Trophoblast cell (in vitro differentiated cells and primary cell): ENCODE results near the gene SOX30.
"Not testable (repeated sequence)": the region's sequence is repeated elsewhere in the genome, so short reads cannot be mapped to it uniquely, and the experiment has no call there.

Source experiments
- DNase-seq, 2 donors: peaks; one replicate each; pipeline ENCODE4 v3.0.0-alpha.2; 2016
- H2AFZ ChIP-seq: 2 replicates; pipeline ENCODE4 v1.6.1; 2013; ENCODE audit warnings: low read length, moderate library complexity, mild to moderate bottlenecking; ENCODE audit not compliant: insufficient read depth, poor library complexity
- H2AK5ac ChIP-seq: 2 replicates; pipeline ENCODE4 v1.6.1; 2013; ENCODE audit warnings: mild to moderate bottlenecking, low read length
- H2BK120ac ChIP-seq: 2 replicates; pipeline ENCODE4 v1.6.1; 2013; ENCODE audit warnings: low read length, mild to moderate bottlenecking, moderate library complexity; ENCODE audit not compliant: insufficient read depth, poor library complexity
- H2BK12ac ChIP-seq: 2 replicates; pipeline ENCODE4 v1.6.1; 2013; ENCODE audit warnings: mild to moderate bottlenecking, low read length, moderate library complexity
- H2BK5ac ChIP-seq: 2 replicates; pipeline ENCODE4 v1.6.1; 2013; ENCODE audit warnings: low read length, low read depth, moderate library complexity, mild to moderate bottlenecking; ENCODE audit not compliant: poor library complexity
- H3K14ac ChIP-seq: 2 replicates; pipeline ENCODE4 v1.6.1; 2013; ENCODE audit warnings: mild to moderate bottlenecking, low read length
- H3K18ac ChIP-seq: 2 replicates; pipeline ENCODE4 v1.6.1; 2013; ENCODE audit warnings: mild to moderate bottlenecking, low read length
- H3K23ac ChIP-seq: 2 replicates; pipeline ENCODE4 v1.6.1; 2013; ENCODE audit warnings: low read length
- H3K27ac ChIP-seq: 2 replicates; pipeline ENCODE4 v1.5.1; 2013; ENCODE audit warnings: low read depth, mild to moderate bottlenecking, inconsistent platforms, low read length, moderate library complexity
- H3K27me3 ChIP-seq: 2 replicates; pipeline ENCODE4 v1.6.1; 2013; ENCODE audit warnings: inconsistent platforms, mild to moderate bottlenecking, low read length, moderate library complexity; ENCODE audit not compliant: insufficient read depth
- H3K36me3 ChIP-seq, 2 experiments: 1 replicate in 1 of 2; 2 replicates in 1 of 2; pipeline ENCODE4 v1.6.1; 2013; ENCODE audit warnings: low read length in 2 of 2, mild to moderate bottlenecking in 2 of 2, moderate library complexity in 1 of 2; ENCODE audit not compliant: insufficient read depth in 2 of 2, control insufficient read depth in 1 of 2
- H3K4ac ChIP-seq: 2 replicates; pipeline ENCODE4 v1.6.1; 2013; ENCODE audit warnings: low read depth, mild to moderate bottlenecking, low read length, moderate library complexity
- H3K4me1 ChIP-seq, 2 experiments: 1 replicate in 1 of 2; 2 replicates in 1 of 2; pipeline ENCODE4 v1.6.1; 2013; ENCODE audit warnings: low read length in 2 of 2, mild to moderate bottlenecking in 2 of 2, moderate library complexity in 1 of 2; ENCODE audit not compliant: insufficient read depth in 2 of 2, control insufficient read depth in 1 of 2
- H3K4me2 ChIP-seq: 2 replicates; pipeline ENCODE4 v1.6.1; 2013; ENCODE audit warnings: inconsistent platforms, mild to moderate bottlenecking, low read length, moderate library complexity
- H3K4me3 ChIP-seq: 2 replicates; pipeline ENCODE4 v1.5.1; 2013; ENCODE audit warnings: mild to moderate bottlenecking, low read depth, low read length, inconsistent platforms
- H3K79me1 ChIP-seq: one replicate; pipeline ENCODE4 v1.6.1; 2013; ENCODE audit warnings: low read length
- H3K79me2 ChIP-seq: 2 replicates; pipeline ENCODE4 v1.6.1; 2013; ENCODE audit warnings: low read length, mild to moderate bottlenecking; ENCODE audit not compliant: control insufficient read depth, insufficient read depth, poor library complexity
- H3K9ac ChIP-seq: 2 replicates; pipeline ENCODE4 v1.6.1; 2013; ENCODE audit warnings: mild to moderate bottlenecking, low read length
- H3K9me3 ChIP-seq: 2 replicates; pipeline ENCODE4 v1.6.1; 2013; ENCODE audit warnings: low read depth, mild to moderate bottlenecking, control low read depth, inconsistent platforms, low read length; ENCODE audit not compliant: insufficient read depth
- H4K12ac ChIP-seq: 2 replicates; pipeline ENCODE4 v1.6.1; 2013; ENCODE audit warnings: low read depth, mild to moderate bottlenecking, low read length, moderate library complexity
- H4K8ac ChIP-seq: 2 replicates; pipeline ENCODE4 v1.6.1; 2013; ENCODE audit warnings: low read depth, mild to moderate bottlenecking, low read length, moderate library complexity
- H4K91ac ChIP-seq: one replicate; pipeline ENCODE4 v1.6.1; 2013; ENCODE audit warnings: low read depth, mild to moderate bottlenecking, low read length, moderate library complexity
- WGBS: extraction: QIAGEN DNeasy Blood & Tissue Kit; methylation state at CpG from one replicate; pipeline ENCODE4 v1.1.7; 2013; ENCODE audit warnings: missing lambda C conversion rate; ENCODE audit not compliant: insufficient read length, insufficient coverage; ENCODE audit errors: extremely low coverage; 5-methylcytosine and 5-hydroxymethylcytosine counted together

The SOX30 gene

GRCh38 chr5:157690690-157691433, 38.6 kb upstream of the SOX30 start:
- Histone ChIP-seq H3K79me2 (no peaks in the 10 kb centered on the region), H3K4me3 (no peak overlapping the region), H3K23ac (no peak overlapping the region), H2BK12ac (no peak overlapping the region), H3K27ac (no peak overlapping the region), H3K4me2 (no peak overlapping the region), H2BK120ac (no peak overlapping the region), H3K9ac (no peak overlapping the region), H3K4ac (no peak overlapping the region), H3K18ac (no peak overlapping the region), H4K8ac (no peak overlapping the region), H3K79me1 (no peaks in the 10 kb centered on the region), H2AFZ (no peak overlapping the region), H4K12ac (no peak overlapping the region), H3K9me3 (peaks cover 2% of the 10 kb centered on the region), H4K91ac (no peak overlapping the region), H2AK5ac (no peak overlapping the region), H3K36me3 (no peaks in the 10 kb centered on the region), H3K14ac (no peak overlapping the region), H3K4me1 (no peaks in the 10 kb centered on the region), H3K27me3 (no peaks in the 10 kb centered on the region), H2BK5ac (no peak overlapping the region)
- DNase-seq = no peak
- WGBS = no CpG with 5 or more reads among the region's 53 CpGs

- H2BK5ac ChIP-seq = no peak overlapping the region
- no peak overlapping the region for H4K8ac ChIP-seq
- no peak overlapping the region for H3K4ac ChIP-seq
- H3K18ac ChIP-seq = no peak overlapping the region
- peaks cover 2% of the 10 kb centered on the region for H3K9me3 ChIP-seq
- no peak overlapping the region for H2BK12ac ChIP-seq
- WGBS = no CpG with 5 or more reads among the region's 52 CpGs
- no peak for DNase-seq
- H3K79me2 ChIP-seq = no peaks in the 10 kb centered on the region
- H3K23ac ChIP-seq = no peak overlapping the region
- no peak overlapping the region for H3K27ac ChIP-seq
- H3K27me3 ChIP-seq = no peaks in the 10 kb centered on the region
- H3K4me2 ChIP-seq = no peak overlapping the region
- no peak overlapping the region for H2AK5ac ChIP-seq
- no peak overlapping the region for H2BK120ac ChIP-seq
- H4K91ac ChIP-seq = no peak overlapping the region
- no peak overlapping the region for H2AFZ ChIP-seq
- no peak overlapping the region for H3K4me3 ChIP-seq
- H4K12ac ChIP-seq = no peak overlapping the region
- no peak overlapping the region for H3K14ac ChIP-seq
- no peak overlapping the region for H3K9ac ChIP-seq
- H3K79me1 ChIP-seq = no peaks in the 10 kb centered on the region
- H3K36me3 ChIP-seq = no peaks in the 10 kb centered on the region
- no peaks in the 10 kb centered on the region for H3K4me1 ChIP-seq
These were observed 37.9 kb upstream of the SOX30 start for GRCh38 chr5:157689942-157690689.

- Histone ChIP-seq H3K36me3 (no peaks in the 10 kb centered on the region), H3K9me3 (peaks cover 4% of the 10 kb centered on the region), H3K14ac (no peak overlapping the region), H2BK12ac (no peak overlapping the region), H4K8ac (no peak overlapping the region), H3K4me1 (no peaks in the 10 kb centered on the region), H3K18ac (no peak overlapping the region), H3K4me2 (no peak overlapping the region), H2AK5ac (no peak overlapping the region), H3K79me1 (no peaks in the 10 kb centered on the region), H3K9ac (no peak overlapping the region), H3K23ac (no peak overlapping the region), H4K91ac (no peak overlapping the region), H3K4me3 (no peak overlapping the region), H2BK5ac (no peak overlapping the region), H3K79me2 (no peaks in the 10 kb centered on the region), H3K4ac (no peak overlapping the region), H4K12ac (no peak overlapping the region), H2AFZ (no peak overlapping the region), H2BK120ac (no peak overlapping the region), H3K27ac (no peak overlapping the region), H3K27me3 (no peaks in the 10 kb centered on the region)
- no CpG with 5 or more reads among the region's 1 CpG for WGBS
- DNase-seq = no peak
These were observed 34.9 kb upstream of the SOX30 start for GRCh38 chr5:157687198-157687554.

- not testable (repeated sequence) for H3K4me3 ChIP-seq, H3K9me3 ChIP-seq, H2BK12ac ChIP-seq, H2BK120ac ChIP-seq, H3K23ac ChIP-seq, H4K12ac ChIP-seq, H3K27ac ChIP-seq, H3K27me3 ChIP-seq, H3K9ac ChIP-seq, H4K8ac ChIP-seq, H3K4me2 ChIP-seq, H3K14ac ChIP-seq, H2AK5ac ChIP-seq, H3K4ac ChIP-seq, H2AFZ ChIP-seq, H3K4me1 ChIP-seq, H3K36me3 ChIP-seq, DNase-seq, H2BK5ac ChIP-seq, H4K91ac ChIP-seq, H3K79me1 ChIP-seq, H3K18ac ChIP-seq, H3K79me2 ChIP-seq
- WGBS = no CpG with 5 or more reads among the region's 14 CpGs
These were observed 34.3 kb upstream of the SOX30 start for GRCh38 chr5:157686276-157687197.
